ENCODE data around the gene PPFIA1. TPM values are rescaled to one million over a fixed set of nuclear protein-coding genes. Genes with fewer than 3 reads are reported as not detected.

PPFIA1 gene
- total RNA-seq, 2 experiments from 2014 or later: 34.6 to 53.9 TPM

DNA sequence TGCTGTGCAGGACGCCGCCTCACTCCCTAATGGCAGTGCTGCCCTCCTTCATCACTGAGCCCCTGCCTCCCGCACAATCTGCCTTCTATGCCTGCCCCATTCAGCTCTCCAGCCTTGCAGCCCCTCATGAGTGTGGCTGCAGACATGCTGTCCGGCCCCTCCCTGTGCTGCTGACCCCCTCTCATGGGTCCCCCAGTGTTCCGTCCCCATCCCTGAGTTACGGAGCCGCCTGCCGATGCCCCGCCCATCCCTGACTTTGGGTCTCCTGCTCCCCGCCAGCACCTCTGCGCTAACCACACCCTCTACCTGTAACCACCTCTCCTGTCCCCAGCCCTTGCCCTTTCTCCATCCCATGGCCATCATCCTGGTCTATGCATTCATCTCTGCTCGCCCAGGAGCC lies 161.1 kb downstream of the PPFIA1 start:
- Histone ChIP-seq H3K4me2 (ENCODE audit: low read length) (no peak overlapping the region), H3K9me2 (ENCODE audit: insufficient read depth, low read length) (no peaks in the 10 kb centered on the region), H3K79me2 (ENCODE audit: insufficient read depth, low read depth, low read length) (no peaks in the 10 kb centered on the region), H3K9me3 (ENCODE audit: low read length) (no peaks in the 10 kb centered on the region), H3K27ac (ENCODE audit: low read depth, low read length, poor library complexity, severe bottlenecking) (no peak overlapping the region), H2AFZ (ENCODE audit: low read length) (no peak overlapping the region), H3K36me3 (ENCODE audit: insufficient read depth, low read length) (no peaks in the 10 kb centered on the region), H4K20me1 (ENCODE audit: insufficient read depth, low read length) (no peaks in the 10 kb centered on the region), H3K4me3 (ENCODE audit: low read depth, low read length, poor library complexity, severe bottlenecking) (no peak overlapping the region), H3K4me1 (ENCODE audit: insufficient read depth, low read length, poor library complexity, severe bottlenecking) (no peaks in the 10 kb centered on the region)
- CTCF ChIA-PET (ENCODE audit: unreplicated experiment): no interaction called here
- BruUV-seq (replicated peaks): no TSS peak
- intact Hi-C loops (cut with micrococcal nuclease; ENCODE audit: unreplicated experiment): no loop called here
- POLR2A ChIA-PET: no interaction called here
- no peak for DNase-seq (ENCODE audit: low spot score)
- TF ChIP-seq EZH2phosphoT487 (IDR thresholded peaks at IDR 0.05; ENCODE audit: borderline replicate concordance, low read depth, low read length): no peak
- TF ChIP-seq, protein P1, sequence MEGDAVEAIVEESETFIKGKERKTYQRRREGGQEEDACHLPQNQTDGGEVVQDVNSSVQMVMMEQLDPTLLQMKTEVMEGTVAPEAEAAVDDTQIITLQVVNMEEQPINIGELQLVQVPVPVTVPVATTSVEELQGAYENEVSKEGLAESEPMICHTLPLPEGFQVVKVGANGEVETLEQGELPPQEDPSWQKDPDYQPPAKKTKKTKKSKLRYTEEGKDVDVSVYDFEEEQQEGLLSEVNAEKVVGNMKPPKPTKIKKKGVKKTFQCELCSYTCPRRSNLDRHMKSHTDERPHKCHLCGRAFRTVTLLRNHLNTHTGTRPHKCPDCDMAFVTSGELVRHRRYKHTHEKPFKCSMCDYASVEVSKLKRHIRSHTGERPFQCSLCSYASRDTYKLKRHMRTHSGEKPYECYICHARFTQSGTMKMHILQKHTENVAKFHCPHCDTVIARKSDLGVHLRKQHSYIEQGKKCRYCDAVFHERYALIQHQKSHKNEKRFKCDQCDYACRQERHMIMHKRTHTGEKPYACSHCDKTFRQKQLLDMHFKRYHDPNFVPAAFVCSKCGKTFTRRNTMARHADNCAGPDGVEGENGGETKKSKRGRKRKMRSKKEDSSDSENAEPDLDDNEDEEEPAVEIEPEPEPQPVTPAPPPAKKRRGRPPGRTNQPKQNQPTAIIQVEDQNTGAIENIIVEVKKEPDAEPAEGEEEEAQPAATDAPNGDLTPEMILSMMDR (conservative IDR thresholded peaks at IDR 0.05; ENCODE audit: low read length): no peak

DNA sequence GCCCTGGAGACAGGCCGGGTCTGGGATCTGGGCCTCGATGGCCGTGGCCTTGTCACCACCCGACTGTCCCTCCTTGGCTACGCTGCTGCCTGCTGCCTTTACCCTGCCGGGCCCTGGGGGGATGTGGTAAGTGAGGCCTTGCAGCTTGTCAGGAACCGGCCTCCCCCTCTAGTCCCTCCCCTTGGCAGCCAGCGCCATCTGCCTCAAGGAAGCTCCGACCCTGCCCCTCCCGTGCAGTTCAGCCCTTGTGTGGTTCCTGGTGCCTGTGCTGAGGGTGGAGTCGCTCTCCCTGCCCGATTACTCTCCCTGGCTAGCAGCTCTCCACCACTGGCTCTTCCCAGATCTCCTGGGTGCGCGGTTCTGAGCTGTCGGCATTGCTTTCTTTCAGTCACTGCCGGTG lies 161.6 kb downstream of the PPFIA1 start:
- intact Hi-C loops (cut with micrococcal nuclease; ENCODE audit: unreplicated experiment): no loop called here
- no TSS peak for BruUV-seq (replicated peaks)
- POLR2A ChIA-PET: no interaction called here
- CTCF ChIA-PET (ENCODE audit: unreplicated experiment): no interaction called here
- Histone ChIP-seq H3K4me2 (ENCODE audit: low read length) (no peak overlapping the region), H2AFZ (ENCODE audit: low read length) (no peak overlapping the region), H3K79me2 (ENCODE audit: insufficient read depth, low read depth, low read length) (no peaks in the 10 kb centered on the region), H4K20me1 (ENCODE audit: insufficient read depth, low read length) (no peaks in the 10 kb centered on the region), H3K4me3 (ENCODE audit: low read depth, low read length, poor library complexity, severe bottlenecking) (no peak overlapping the region), H3K27ac (ENCODE audit: low read depth, low read length, poor library complexity, severe bottlenecking) (no peak overlapping the region), H3K9me3 (ENCODE audit: low read length) (no peaks in the 10 kb centered on the region), H3K4me1 (ENCODE audit: insufficient read depth, low read length, poor library complexity, severe bottlenecking) (no peaks in the 10 kb centered on the region), H3K36me3 (ENCODE audit: insufficient read depth, low read length) (no peaks in the 10 kb centered on the region), H3K9me2 (ENCODE audit: insufficient read depth, low read length) (no peaks in the 10 kb centered on the region)
- DNase-seq (ENCODE audit: low spot score): no peak
- no peak for TF ChIP-seq EZH2phosphoT487 (IDR thresholded peaks at IDR 0.05; ENCODE audit: borderline replicate concordance, low read depth, low read length)
- TF ChIP-seq, protein P1 (conservative IDR thresholded peaks at IDR 0.05; ENCODE audit: low read length): no peak

DNA sequence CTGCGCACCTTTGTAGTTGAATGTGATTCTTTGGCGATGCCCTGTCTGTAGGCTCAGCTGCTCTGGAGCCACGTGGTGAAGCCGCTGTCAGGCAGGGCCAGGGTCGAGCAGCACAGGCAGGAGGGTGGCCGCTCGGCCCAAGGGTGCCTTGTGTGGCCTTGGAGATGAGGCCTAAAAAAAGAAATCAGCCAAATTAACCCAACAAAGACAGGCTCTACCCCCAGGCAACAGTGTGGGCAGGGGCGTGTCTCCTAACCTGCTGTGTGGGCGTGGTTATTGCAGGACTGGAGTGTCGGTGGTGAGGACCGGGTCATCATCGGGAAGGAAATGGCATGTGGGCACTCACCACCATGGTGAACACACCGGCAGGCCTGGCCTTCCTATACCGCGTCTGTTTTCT lies 162.1 kb downstream of the PPFIA1 start:
- Histone ChIP-seq H3K4me3 (ENCODE audit: low read depth, low read length, poor library complexity, severe bottlenecking) (no peak overlapping the region), H3K79me2 (ENCODE audit: insufficient read depth, low read depth, low read length) (no peaks in the 10 kb centered on the region), H3K36me3 (ENCODE audit: insufficient read depth, low read length) (no peaks in the 10 kb centered on the region), H3K4me1 (ENCODE audit: insufficient read depth, low read length, poor library complexity, severe bottlenecking) (no peaks in the 10 kb centered on the region), H3K4me2 (ENCODE audit: low read length) (no peak overlapping the region), H3K27ac (ENCODE audit: low read depth, low read length, poor library complexity, severe bottlenecking) (no peak overlapping the region), H4K20me1 (ENCODE audit: insufficient read depth, low read length) (no peaks in the 10 kb centered on the region), H3K9me3 (ENCODE audit: low read length) (no peaks in the 10 kb centered on the region), H3K9me2 (ENCODE audit: insufficient read depth, low read length) (no peaks in the 10 kb centered on the region), H2AFZ (ENCODE audit: low read length) (no peak overlapping the region)
- no peak for DNase-seq (ENCODE audit: low spot score)
- TF ChIP-seq EZH2phosphoT487 (IDR thresholded peaks at IDR 0.05; ENCODE audit: borderline replicate concordance, low read depth, low read length): no peak
- TF ChIP-seq, protein P1 (conservative IDR thresholded peaks at IDR 0.05; ENCODE audit: low read length): no peak
- intact Hi-C loops (cut with micrococcal nuclease; ENCODE audit: unreplicated experiment): no loop called here
- CTCF ChIA-PET (ENCODE audit: unreplicated experiment): no interaction called here
- BruUV-seq (replicated peaks): no TSS peak
- POLR2A ChIA-PET: no interaction called here
